GM18868 (cell line): ENCODE data around the gene KIF1C.

Source experiments
- ATAC-seq: cut with Tn5 transposase; IDR thresholded peaks from one replicate; pipeline ENCODE4 v1.9.1; 2021; ENCODE audit warnings: mild to moderate bottlenecking, moderate library complexity; ENCODE audit not compliant: unreplicated experiment

Gene KIF1C

DNA sequence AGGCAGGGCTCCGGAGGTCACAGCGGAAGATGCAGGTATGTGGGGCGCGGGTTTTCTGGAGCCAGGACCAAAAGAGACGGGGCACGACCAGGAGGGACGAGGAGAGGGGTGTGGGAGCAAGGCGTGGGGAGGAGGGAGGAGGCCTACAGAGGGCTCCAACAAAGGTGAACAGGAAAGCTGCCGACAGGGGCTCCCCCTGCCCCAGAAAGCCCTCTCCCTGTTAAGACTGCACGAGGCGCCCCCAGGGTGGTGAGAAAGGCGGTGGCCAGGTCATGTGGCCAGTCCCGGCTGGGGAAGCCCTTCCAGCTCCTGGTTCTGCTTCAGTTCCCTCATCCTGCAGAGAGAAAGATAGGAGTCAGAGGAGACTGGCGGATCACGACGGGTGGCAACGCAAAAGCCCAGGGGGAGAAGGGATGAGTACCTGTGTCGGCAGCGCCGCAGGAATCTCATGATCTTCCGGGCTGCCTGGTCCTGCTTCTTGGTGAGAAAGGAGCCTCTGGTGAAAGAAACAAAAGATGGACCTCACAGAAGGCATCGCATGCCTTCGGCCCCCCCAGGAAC is 29.2 kb upstream of the KIF1C start:
- no peak for ATAC-seq

- ATAC-seq, result no peak
Observed at GRCh38 chr17:4969047-4969550, 28.7 kb upstream of the KIF1C start.

GRCh38 chr17:4969551-4970173 is 28.1 kb upstream of the KIF1C start:
- no peak for ATAC-seq

DNA sequence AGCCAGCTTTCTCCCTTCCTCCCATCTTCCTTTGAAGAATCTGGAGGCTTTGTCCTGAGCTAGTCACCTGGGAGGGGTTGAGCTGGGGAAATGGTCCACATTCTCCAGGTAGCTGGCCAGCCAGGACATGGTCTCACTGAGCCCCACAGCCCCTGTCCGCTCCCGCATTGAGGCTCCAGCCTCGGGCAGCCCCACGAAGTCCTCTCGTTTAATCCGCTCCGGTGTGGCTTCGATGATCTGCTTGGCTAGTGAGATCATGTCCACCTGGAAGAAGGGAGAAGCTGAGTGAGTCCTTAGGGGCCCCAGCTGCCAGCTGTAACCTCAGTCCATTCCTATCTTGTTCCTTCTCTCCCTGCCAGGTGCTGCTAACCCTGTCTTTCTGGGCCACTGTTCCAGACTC is 27.5 kb upstream of the KIF1C start:
- no peak for ATAC-seq

GRCh38 chr17:4971826-4972225 is 25.9 kb upstream of the KIF1C start:
- no peak for ATAC-seq

DNA sequence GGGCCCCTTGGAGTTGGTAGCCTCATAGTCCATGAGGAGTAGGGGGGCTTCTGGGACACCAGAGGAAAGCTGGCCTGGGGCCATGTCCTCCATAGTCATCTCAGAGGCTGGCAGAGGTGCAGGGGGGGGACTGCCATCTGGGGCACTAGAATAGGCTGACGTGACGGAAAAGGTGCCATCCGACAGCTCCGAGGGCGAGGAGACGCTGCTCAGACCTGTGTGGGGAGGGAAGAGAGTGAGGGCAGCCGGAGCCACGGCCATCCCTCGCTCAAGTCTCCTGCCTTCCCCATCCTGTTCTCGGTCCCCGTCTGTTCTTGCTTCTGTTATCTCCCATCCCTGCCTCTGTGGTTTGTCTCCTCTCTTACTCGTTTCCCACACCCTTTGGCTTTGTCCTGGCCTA is 25.4 kb upstream of the KIF1C start:
- no peak for ATAC-seq

DNA sequence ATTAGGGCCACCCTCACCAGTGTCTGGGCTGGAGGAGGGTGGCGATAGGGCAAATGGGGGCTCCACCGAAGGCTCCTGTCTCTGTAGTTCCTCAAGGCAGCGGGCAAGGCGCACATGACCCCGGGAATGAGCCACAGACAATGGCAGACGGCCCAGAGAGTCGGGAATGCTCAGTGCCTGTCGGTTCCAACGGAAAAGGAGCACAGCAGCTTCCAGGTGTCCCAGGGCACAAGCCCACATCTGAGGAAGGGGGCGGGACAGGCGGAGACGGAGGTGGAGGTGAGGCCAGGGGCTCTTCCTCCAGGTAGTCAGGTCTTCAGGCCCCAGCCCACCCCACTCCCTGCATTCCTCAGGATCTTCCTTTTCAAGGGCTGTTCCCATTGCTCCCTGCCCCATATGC is 25.0 kb upstream of the KIF1C start:
- no peak for ATAC-seq

DNA sequence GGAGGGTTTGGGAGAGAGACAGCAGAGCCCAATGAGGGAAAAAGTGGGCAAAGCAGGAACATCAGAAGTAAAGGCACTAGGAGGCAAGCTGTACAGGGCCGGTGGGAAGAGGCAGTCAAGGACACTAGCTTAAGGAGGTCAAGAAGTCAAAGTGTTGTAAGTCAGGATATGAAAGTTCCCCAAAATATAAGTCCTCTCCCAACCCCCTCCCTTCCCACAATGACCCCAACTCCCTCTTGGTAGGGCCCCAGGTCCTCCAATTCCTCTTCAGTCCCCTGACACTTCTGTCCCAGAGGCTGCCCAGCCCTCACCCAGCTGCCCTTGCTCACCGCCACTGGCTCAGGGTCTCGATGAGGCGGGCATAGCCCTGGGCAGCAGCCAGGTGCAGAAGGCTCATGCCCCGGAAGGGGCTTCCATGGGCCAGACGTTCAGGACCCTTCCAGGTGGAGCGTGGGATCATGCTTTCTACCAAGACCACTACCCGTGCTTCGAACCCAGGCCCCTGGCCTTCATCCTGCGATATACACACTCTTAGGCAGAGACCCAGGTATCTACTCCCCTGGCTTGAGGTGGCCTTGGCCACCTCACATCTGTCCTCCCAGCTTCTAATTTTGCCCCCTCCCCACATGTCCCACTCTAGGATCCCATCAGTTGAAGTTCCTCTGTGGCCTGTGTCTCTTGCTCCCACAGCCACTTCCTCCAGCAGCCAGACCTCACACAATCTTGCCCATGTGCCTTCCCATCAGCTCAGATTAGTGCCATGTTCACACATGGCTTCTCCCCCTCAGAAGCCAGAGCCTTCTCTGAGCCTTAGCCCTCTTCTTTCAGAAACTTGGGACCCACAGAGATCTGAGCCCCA is 24.3 kb upstream of the KIF1C start:
- no peak for ATAC-seq

- no peak for ATAC-seq
Observed at GRCh38 chr17:4974115-4974670, 23.6 kb upstream of the KIF1C start.

DNA sequence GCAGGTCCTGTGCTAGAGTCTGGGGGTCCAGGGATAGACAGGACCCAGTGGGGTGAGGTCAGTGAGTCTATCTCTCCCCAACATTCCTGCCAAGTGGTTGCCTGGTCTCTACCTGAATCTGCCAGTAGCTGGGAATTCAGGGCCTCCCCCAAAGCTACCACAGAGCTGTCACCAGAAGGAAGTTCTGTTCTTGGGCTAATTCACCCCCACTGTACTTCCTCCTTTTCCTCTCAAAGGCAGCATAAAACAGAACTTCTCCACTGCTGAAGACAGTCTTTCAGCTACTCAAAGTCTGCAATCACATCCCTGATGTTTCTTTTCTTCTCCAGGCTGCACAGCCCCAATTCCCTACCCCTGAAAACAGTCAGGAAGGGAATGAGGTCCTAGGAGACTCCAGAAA is 19.0 kb upstream of the KIF1C start:
- no peak for ATAC-seq

GRCh38 chr17:4980644-4981216 is 17.0 kb upstream of the KIF1C start:
- no peak for ATAC-seq

DNA sequence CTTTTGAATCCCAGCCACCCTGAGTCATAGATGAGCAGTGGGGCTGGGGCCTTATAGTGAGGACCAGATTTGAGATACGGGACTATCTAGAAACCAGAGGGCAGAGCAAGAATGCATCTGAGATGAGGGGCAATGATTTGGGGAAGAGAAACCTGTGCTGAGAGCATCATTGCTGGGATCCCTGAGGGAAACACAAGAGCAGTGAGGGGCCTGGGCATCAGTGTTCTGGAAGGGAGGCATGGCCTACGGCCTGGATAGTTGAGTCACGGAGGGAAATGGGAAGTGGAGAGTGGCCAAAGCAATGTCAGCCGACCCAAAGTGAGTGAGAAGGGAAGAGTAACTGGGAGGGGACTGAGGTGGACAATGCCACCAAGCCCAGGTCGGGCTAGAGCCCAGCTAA is 15.4 kb upstream of the KIF1C start:
- ATAC-seq, result no peak

GRCh38 chr17:4986403-4986802 is 11.3 kb upstream of the KIF1C start:
- no peak for ATAC-seq

GRCh38 chr17:4986951-4987766 is 10.6 kb upstream of the KIF1C start, which contains the start of gene CAMTA2:
Gene CAMTA2 (minus strand): TSS chr17:4987675. CDS start chr17:4986222, 1,453 bp downstream.
- ATAC-seq, result peak; percentile 60

- no peak for ATAC-seq
Observed at GRCh38 chr17:4987767-4988567, 9.8 kb upstream of the KIF1C start.

- ATAC-seq, result no peak
Observed at GRCh38 chr17:4994081-4994595, 3.6 kb upstream of the KIF1C start.

DNA sequence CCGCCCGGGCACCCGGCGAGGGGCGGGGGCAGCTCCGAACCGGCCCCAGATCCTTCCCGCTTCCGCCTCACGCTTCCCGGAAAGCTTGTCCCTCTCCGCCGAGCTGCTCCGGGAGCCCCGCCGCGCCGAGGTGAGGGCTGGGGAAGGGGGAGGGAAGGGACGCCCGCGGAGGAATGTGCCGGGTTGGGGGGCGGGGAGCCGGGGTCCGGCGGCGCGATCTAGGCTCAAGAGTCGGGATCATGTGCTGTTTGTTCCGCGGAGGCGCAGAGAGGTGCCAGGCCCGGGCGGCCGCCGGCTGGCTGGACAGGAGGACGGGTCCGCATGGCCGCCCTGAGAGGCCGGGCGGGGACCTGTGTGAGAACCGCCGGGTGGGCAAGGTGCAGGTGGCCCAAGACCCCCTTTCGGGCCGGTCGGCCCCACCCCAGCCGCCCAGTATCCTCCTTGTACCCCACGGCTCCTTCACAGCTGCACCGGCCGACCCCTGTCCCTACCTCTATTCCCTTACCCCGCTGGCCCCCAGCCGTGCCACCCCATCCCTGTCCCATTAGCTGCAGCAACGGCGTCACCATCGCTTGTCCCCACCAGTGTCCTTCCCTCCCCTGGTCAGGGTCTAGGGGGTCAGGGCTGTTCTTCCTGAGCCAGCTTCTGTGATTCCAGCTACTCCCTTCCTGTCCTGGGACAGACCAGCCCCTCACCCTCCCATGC is 429 bp downstream of the KIF1C start:
- ATAC-seq, result peak; percentile 5

GRCh38 chr17:4998732-4999429 is 1.1 kb downstream of the KIF1C start:
- no peak for ATAC-seq
